ENCODE data around the gene JOSD2.

JOSD2 gene

DNA sequence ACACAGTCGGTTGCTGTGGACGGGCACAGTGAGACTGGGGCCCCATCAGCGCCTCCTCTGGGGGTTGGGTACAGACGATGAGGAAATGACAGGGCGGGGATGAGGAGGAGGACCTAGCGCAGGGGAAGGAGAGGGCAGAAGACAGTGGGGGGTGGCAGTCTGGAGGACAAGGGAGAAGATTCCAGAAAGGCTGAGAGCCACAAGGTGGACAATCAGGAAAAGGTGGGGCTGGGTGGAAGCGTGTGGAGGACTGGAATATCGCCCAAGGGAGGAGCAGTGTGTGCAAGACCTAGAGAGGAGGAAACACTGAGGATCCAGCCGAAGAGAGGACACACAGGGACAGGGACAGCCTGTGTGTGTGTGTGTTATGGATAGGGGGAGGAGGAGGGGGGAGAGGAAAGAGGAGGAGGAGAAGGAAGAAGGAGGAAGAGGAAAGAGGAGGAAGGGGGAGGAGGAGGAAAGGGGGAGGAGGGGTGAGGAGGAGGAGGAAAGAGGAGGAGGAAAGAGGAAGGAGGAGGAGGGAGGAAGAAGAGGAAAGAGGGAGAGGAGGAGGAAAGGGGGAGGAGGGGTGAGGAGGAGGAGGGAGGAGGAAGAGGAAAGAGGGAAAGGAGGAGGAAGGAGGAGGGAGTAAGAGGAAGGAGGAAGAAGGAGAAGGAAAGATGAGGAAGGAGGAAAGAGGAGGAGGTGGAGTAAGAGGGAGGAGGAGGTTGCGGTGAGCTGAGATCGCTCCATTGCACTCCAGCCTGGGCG is 18.5 kb downstream of the JOSD2 start:
- peak; percentile 68 for DNase-seq

DNA sequence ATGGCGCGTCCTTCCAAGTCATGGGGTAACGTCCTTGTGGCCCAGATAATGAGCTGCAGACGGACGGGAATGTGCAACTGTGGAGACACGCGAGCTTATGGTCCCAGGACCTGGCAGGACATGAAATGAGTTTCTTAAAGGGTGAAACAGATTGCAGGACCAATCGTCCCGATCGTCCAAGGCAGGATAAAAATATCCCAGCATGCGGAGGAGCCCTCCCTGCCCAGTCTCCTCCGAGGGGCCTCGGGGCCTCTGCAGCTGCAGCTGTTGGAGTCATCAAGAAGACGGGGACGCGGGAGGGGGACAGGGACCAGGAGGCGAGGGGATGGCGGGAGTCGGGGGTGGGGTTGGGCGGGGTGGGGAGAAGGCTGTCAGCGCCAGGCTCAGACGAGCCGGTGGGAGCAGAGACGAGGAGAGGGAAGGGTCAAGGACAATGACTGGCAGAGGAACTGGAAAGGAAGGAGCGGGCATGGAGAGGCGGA is 20.0 kb downstream of the JOSD2 start:
- DNase-seq = no peak

DNA sequence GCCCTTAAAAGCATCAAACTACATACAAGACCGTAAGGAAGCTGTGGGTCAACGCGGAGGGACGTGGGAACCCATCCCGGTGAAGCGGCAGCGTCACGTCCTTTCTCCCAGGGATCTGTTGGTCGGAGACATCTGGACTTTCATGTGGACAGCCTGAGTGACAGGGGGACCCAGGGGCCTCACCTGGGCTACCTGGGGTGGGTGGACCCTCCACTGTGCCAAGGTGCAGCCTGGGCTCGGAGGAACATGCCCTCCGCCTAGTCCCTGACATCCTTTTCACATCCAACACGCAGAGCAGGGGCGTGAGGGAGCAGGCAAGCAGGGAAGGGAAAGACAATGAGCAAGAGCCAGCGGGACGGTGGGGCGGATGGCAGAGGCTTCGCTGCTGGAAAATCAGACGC is 20.6 kb downstream of the JOSD2 start:
- DNase-seq = no peak

DNA sequence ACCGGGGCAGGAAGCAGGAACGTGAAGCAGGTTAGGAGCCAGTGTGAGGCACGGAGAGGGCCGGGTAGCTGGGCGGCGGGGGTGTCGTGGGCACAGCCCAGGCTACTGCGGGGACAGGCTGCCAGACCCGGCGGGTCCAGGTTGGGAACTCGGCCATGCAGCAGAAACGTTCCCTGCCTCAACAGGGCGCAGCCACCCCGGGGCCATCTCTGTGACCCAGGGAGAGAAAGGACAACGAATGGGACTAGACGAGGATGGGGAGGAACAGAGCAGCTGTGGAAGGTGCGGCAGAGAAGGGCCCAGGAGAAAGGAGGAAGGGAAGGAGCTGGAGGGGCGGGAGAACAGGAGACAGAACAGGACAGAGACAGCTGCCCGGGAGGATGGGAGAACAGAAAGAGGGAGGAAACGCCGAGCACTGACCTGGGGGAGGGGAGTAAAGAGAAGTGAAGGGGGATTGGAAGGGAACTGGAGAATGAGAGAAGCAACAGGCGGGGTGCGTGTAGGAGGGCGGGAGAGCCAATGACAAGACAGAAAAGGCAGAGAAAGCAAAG is 21.5 kb downstream of the JOSD2 start:
- DNase-seq = no peak

DNA sequence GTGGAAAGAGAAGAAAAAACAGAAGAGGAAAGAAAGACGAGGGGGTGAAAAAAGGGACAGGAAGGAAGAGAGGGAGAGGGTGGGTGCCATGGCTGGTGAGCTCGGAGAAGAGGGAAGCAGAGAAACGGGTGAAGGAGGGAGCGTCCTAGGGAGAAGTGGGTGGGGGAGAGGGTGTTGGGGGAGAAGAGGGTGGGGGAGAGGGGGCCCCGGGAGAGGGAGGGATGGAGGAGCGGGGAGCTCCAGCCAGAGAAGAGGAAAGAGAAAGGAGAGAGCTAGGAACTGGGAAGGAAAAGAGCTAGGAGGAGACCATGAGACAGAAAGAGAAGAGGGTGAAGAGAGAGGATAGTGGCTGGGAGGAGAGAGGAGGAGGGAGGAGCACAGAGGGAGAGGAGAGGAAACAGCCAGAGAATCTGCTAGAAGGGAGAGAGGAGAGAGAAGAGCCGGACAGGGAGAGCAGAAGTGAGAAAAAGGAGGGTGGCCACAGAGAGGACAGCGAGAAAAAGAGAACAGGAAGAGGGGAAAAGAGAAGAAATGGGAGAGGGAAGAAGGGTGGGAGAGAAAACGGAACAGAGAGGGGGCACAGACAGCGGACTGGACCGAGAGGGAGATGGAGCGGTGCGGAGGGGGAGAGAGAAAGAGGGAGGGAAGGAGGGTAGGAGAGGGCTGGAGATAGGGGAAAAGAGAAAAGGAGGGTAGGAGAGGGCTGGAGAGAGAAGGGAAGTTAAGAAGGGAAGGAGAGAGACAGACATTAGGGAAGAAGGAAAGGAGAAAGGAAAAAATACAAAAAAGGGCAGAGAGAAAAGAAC is 22.4 kb downstream of the JOSD2 start:
- no peak for DNase-seq

DNA sequence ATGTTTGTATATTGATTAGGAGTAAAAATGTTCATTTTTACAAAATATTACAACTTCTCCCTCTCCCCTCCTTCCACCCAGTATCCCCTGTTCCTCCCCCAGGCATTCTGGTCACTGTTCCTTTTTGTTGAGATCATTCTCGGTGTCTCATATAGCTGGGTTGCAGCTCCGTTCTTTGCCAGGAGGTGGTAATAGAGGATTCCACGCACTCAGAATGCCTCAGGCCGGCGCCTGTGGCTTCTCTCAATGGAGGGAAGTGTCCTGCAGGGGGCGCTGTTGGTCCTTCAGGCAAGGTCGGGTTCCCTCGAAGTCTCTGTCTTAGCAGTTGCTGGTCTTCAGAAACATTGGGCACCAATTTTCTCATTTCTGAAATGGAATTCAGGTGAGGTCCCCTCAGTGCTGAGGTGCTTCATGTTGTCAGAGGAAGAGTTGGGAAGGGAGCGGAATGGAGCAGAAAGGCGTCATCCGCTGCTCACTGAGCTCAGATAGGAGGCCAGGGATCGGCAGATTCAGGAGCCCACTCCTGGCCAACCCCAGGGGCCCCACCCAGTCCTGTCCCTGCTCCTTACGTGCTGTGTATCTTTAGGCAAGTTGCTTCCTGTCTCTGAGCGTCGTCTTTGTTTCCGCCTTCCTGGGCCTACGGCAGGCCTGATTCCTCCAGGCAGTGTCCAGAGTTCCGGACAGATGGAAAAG is 24.0 kb downstream of the JOSD2 start:
- DNase-seq = peak; percentile 93

DNA sequence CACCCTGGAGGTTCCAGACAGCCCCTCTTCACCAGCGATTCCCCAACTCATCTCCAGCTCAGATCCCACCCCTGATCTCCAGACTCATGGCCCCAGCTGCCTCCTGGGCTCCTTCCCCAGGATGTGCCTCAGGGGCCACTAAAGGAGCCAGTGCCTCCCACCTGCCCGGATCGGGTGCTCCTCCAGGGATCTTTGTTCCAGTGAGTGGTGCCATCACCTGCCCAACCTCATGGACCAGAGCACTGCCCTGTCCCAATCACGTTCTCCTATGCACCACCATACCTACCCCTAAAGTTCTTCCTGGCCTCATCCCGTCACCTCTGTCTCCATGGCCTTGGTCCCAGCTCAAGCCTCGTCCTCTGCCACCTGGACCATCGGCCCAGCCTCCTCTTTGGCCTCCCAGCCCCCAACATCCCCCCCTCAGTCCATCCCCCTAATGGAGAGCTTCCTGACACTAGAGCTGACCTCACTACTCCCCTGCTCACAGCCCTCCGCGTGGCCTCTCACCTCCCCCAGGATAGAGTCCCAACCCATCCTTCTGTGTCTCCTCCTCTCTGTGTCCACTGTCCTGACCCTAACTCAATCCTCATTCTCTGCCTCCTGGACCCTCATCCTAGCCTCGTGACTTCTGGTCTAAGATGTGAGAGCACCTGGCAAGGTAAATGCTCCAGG is 25.6 kb downstream of the JOSD2 start:
- DNase-seq = no peak

GRCh38 chr19:50482916-50483315 is 28.1 kb downstream of the JOSD2 start:
- no peak for DNase-seq

DNA sequence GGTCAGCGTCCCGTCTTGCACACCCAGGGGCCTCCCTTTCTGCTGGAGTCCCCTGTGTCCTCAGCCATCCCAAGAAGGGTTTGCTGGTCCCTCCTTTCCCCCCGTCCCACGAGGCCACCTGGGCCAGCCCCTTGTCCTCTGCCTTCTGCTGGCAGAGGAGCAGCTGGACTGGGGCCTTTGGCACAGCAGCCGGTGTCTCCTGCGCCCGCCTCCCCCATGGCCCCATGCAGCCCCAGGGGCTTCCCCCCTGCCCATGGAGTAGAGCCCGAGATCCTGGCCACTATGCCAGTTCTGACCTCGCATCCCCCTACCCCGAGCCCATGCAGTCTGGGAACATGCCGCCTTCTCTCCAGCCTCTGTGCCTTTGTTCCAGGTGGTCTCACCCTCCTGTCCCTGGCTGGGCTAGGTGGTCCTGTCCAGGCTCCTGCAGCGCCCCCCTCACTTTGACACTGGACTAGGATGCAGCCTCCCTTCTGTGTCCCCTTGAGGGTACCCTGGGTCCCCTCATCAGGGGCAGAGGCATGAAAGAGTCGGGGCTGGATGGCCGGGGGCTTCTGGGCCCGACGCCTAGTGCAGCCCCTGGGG is 28.6 kb downstream of the JOSD2 start:
- no peak for DNase-seq

- DNase-seq = no peak
Observed at GRCh38 chr19:50481351-50482149, 29.4 kb downstream of the JOSD2 start.

DNA sequence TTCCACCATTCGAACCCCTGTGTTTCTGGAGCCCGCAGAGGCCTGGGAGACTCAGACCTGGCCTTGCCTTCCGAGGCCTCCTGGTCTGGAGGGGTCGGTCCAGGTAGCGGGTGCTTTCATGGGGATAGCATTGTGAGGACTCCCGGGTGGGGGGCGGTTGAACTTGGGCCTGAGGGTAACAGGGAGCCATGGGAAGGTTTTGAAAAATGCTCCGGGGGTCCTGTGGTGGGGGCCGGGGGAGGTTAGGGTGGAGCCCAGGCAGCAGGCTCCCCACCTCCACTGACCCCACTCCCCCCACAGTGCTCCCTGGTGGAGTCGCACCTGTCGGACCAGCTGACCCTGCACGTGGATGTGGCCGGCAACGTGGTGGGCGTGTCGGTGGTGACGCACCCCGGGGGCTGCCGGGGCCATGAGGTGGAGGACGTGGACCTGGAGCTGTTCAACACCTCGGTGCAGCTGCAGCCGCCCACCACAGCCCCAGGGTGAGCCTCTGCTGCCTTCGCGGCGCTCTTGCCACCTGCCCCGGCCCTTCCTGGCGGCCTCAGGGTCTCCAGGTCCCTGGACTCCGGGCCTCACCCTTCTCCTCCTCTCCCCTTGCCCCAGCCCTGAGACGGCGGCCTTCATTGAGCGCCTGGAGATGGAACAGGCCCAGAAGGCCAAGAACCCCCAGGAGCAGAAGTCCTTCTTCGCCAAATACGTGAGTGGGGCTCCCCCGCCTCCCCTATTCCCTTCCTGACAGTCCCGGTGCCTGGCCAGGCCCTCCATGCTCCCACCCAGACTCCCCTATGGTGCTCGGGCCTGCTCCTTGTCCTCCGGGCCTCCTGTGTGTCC is 30.5 kb downstream of the JOSD2 start:
- no peak for DNase-seq

- DNase-seq = no peak
Observed at GRCh38 chr19:50479761-50480251, 31.2 kb downstream of the JOSD2 start.

GRCh38 chr19:50478901-50479715 is 31.9 kb downstream of the JOSD2 start:
- DNase-seq = no peak

DNA sequence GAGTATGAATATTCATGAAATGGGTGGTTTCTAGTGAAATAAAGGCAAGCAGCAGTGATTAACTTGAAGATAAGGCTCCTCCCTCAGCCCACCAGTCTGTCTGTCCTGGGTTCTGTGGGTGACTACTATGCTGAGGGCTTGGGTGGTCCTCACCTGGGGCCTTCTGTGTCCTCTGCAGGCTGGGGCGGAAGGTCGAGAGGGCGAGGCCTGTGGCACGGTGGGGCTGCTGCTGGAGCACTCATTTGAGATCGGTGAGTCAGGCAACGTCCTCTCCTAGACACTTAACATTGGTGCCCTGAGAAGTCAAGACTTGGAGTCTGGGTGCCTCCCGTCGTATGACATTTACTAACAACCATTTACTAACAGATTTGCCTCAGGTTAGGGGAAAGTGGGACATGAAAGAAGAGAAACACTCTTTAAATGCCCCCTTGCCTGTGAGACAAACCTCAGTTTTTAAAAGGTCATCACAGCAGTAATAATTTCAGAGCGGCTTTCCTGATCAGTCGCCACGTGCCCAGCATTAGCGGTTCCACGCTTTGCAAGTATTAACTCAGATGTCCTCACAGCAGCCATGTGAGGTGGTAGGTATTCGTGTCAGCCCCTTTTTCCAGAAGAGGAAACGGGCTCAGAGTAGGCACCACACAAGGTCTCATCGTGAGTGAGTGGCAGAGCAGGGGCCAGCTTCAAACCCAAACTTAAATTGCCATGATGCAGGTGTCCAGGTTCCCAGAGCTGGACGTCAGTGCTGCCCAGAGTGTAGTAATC is 33.1 kb downstream of the JOSD2 start:
- no peak for DNase-seq

GRCh38 chr19:50476907-50477238 is 34.1 kb downstream of the JOSD2 start:
- no peak for DNase-seq

- DNase-seq = peak; percentile 96
Observed at GRCh38 chr19:50476224-50476906, 34.6 kb downstream of the JOSD2 start, which contains the start of the genes EMC10 and GARIN5A. EMC10 (plus strand) TSS chr19:50476507; CDS start chr19:50476545, 38 bp downstream. GARIN5A (minus strand) TSS chr19:50476848; CDS start chr19:50476388, 460 bp downstream.

GRCh38 chr19:50475736-50476223 is 35.2 kb downstream of the JOSD2 start:
- DNase-seq = no peak

Data from activated CD8-positive, alpha-beta memory T cell treated with anti-CD3 and anti-CD28 coated beads, Interleukin-2, amount 50 U/mL, for 48 hours (primary cell).